Stimulated activated CD8-positive, alpha-beta memory T cell treated with anti-CD3 and anti-CD28 coated beads, Interleukin-12 subunit alpha, Interleukin-12 subunit beta, amount 100 ng/mL, for 24 hours (primary cell): ENCODE data around the gene ALPK1.
"Not testable (repeated sequence)": the region's sequence is repeated elsewhere in the genome, so short reads cannot be mapped to it uniquely, and the experiment has no call there.

Source experiments
- DNase-seq: peaks from one replicate; pipeline ENCODE4 v3.0.0-alpha.2; 2020; ENCODE audit errors: extremely low read depth

The ALPK1 gene

GRCh38 chr4:112378243-112378620, 81.1 kb downstream of the ALPK1 start:
- DNase-seq = no peak

- DNase-seq = no peak
Observed at GRCh38 chr4:112378858-112379257, 81.7 kb downstream of the ALPK1 start.

GRCh38 chr4:112379306-112379705, 82.1 kb downstream of the ALPK1 start:
- DNase-seq = no peak

- DNase-seq = no peak
Observed at GRCh38 chr4:112381996-112382692, 85.0 kb downstream of the ALPK1 start.

DNA sequence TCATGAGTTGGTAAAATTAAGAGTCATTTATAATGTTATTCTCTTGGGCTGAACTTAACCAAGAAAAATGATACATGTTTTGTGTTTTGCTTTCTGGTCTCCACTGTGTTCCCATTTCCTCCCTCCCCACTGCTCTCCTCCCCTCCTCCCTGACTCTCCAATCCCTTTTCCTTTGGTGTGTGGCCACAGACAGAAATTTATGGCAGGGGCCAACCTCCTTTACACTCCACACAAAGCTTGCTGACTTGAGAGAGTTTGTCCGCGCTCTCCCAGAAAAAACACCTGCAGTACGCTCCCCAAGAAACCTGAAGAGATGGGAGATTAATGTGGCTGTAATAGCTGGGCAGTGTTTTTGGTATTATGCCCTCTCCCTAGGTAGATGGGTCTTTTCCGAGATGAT, 88.9 kb downstream of the ALPK1 start:
- DNase-seq = no peak

- DNase-seq = no peak
Observed at GRCh38 chr4:112402098-112402497, 104.9 kb downstream of the ALPK1 start.

DNA sequence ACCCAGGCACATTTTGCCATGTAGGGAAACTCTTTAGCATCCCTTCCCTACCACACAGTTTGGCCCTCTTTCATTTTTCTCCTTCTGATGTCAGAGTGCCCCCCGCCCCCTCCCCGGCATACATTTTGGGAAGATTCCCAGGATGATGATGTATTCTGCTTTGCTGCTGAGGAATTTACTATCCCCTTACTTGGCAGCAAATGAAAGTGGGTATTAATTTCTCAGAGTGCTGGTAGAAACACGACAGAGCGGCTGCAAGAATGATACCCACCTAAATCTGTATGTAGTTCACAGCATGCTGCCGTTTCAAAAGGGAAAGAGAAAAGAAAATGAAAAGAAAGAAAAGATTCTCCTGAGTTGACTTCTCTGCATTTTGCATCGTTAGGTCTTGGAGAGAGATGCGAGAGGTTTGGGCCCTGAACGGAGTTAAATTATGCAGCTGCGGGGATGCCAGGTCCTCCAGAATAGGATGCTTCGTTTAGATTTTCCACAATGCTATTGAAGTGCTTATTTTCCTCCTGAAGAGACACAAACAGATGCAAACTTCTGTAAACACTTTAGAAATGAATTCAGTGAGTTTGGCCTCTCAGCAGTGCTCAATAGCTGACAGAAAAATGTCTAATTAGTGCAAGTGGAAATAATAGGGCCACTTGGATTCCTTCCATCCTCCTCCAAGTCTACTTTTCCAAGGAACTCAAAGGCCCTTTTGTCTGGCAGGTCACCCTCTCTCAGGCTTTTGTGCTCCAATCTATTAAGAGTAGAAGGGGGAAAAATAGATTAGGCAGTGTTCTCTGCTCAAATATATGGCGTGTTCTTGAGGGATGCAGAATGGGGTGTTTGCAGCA, 106.2 kb downstream of the ALPK1 start:
- DNase-seq = no peak

GRCh38 chr4:112410364-112410763, 113.2 kb downstream of the ALPK1 start:
- no peak for DNase-seq

- DNase-seq = no peak
Observed at GRCh38 chr4:112410804-112411203, 113.6 kb downstream of the ALPK1 start.

DNA sequence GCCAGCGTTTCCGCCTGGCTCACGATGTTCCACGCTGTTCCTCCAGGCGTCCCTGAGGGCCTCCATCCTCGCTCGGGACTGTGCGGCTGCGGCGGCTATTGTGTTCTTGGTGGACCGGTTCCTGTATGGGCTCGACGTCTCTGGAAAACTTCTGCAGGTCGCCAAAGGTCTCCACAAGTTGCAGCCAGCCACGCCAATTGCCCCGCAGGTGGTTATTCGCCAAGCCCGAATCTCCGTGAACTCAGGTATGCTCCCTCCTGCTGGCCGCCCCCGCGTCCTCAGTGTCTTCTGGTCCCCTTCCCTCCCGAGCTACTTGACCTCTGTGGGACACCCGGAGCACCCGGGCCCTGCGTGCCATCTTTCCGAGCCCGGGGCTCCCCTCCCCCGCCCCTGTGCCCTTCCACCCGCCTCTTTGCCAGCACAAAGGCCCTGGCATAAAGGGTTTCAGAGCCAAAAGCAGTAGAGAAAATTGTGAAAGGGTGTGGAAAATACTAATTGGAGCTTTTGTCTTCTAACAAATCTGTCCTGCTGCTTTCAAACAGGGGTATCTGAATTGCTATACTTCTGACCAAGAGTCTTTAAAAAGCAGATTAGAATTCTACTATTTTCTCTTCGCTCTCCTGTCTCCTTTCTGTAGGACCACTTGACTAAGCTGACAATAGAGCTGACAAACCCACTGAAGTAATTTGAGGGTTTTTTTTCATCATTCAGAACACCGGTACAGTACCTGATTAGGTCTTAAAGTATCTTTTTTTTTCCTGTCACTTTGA, 114.8 kb downstream of the ALPK1 start:
- DNase-seq = no peak

DNA sequence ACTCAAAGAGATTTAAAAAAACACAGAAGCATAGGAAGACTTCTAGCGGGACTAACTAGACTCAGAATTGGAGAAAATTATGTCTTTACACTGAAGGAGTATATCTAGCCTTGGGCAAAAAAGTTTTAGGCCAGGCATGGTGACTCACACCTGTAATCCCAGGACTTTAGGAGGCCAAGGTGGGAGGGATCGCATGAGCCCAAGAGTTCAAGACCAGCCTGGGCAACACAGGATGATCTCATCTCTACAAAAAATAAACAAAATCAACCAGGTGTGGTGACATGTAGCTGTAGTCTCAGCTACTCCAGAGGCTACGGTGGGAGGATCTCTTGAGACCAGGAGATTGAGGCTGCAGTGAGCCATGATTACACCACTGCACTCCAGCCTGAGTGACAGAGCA, 119.3 kb downstream of the ALPK1 start:
- no peak for DNase-seq

GRCh38 chr4:112418092-112418491, 120.9 kb downstream of the ALPK1 start:
- no peak for DNase-seq

- no peak for DNase-seq
Observed at GRCh38 chr4:112421911-112422310, 124.7 kb downstream of the ALPK1 start.

- no peak for DNase-seq
Observed at GRCh38 chr4:112422644-112423043, 125.5 kb downstream of the ALPK1 start.

GRCh38 chr4:112423591-112423990, 126.4 kb downstream of the ALPK1 start:
- no peak for DNase-seq

DNA sequence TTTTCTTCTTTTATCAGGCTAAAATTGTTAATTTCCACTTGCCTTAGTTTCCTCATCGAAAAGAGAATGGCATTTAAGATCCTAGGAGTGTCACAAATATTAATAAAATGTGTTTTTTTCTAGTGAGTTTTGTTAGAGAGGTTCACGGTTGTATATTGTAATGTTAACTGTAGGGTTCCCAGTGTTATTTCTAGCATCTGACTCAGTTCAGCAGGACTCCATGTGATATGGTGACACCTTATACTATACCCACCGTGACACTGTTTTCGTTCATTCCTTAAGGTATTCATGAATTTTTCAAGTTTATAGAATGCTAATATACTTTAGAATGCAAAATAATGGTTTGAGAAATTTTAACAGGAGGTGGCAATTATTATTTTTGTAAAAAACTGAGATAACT, 128.7 kb downstream of the ALPK1 start:
- no peak for DNase-seq

DNA sequence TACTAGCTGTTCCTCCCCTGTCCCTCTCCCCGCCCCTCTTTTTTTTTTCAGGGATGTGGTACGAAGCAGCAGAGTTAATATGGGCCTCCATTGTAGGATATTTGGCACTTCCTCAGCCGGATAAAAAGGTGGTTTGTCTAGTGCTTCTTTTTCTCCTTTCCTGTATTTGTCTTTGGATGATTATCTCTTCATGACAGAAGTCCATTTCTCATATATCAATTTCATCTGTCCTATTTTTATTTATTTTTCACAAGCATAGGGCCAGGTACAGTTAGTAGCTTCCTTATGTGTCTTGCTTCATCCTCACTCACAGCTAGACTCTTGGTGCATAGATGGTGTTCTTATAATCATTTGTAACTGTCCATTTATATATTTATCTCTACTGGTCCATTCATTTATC, 129.2 kb downstream of the ALPK1 start:
- DNase-seq = no peak

DNA sequence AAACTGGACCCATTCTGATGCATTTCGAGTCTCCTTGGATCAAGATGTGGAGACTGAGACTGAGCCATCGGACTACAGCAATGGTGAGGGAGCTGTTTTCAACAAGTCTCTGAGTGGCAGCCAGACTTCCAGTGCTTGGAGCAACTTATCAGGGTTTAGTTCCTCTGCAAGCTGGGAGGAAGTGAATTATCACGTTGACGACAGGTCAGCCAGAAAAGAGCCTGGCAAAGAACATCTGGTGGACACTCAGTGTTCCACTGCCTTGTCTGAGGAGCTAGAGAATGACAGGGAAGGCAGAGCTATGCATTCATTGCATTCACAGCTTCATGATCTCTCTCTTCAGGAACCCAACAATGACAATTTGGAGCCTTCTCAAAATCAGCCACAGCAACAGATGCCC, 134.0 kb downstream of the ALPK1 start:
- no peak for DNase-seq

DNA sequence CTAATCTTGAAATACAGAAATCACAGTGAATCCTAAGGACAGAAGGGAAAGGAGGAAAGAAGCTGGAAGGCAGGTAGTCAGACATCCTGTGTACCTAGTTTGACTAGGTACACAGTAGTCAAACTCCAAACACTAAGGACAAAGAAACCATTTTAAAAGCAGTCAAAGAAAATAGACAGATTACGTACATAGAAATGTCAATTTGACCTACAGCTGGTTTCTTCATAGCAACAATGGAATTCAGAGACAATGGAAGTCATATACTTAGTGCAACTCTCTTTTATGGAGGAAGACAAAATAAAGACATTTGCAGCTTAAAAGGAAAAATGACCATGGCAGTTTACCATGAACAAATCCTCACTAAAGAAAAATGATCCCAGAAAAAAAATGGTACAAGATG, 139.8 kb downstream of the ALPK1 start:
- DNase-seq = no peak

- not testable (repeated sequence) for DNase-seq
Observed at GRCh38 chr4:112442226-112442625, 145.1 kb downstream of the ALPK1 start.

GRCh38 chr4:112448306-112449132, 151.3 kb downstream of the ALPK1 start:
- no peak for DNase-seq

DNA sequence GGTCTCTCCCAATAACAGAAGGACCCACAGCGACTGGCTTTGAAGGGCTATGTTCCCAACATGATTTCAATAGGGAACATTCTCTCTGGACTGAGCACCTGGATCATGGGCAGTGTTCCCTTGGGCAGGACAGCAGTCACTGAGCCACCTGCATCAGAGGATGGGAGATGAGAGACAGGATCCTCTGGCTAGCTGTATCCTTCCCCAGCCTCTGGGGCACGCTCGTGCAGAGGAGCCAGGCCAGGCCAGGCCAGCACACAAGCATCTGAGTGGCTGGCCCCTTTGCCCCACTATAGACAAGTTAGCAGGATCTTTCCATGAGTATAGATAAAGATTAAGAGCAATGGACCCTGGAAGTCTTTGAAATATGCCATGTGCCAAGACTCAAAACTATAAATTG, 152.5 kb downstream of the ALPK1 start:
- DNase-seq = no peak
